ENCODE data around the gene NAPB.
"Not testable (repeated sequence)": the region's sequence is repeated elsewhere in the genome, so short reads cannot be mapped to it uniquely, and the experiment has no call there.

NAPB gene

DNA sequence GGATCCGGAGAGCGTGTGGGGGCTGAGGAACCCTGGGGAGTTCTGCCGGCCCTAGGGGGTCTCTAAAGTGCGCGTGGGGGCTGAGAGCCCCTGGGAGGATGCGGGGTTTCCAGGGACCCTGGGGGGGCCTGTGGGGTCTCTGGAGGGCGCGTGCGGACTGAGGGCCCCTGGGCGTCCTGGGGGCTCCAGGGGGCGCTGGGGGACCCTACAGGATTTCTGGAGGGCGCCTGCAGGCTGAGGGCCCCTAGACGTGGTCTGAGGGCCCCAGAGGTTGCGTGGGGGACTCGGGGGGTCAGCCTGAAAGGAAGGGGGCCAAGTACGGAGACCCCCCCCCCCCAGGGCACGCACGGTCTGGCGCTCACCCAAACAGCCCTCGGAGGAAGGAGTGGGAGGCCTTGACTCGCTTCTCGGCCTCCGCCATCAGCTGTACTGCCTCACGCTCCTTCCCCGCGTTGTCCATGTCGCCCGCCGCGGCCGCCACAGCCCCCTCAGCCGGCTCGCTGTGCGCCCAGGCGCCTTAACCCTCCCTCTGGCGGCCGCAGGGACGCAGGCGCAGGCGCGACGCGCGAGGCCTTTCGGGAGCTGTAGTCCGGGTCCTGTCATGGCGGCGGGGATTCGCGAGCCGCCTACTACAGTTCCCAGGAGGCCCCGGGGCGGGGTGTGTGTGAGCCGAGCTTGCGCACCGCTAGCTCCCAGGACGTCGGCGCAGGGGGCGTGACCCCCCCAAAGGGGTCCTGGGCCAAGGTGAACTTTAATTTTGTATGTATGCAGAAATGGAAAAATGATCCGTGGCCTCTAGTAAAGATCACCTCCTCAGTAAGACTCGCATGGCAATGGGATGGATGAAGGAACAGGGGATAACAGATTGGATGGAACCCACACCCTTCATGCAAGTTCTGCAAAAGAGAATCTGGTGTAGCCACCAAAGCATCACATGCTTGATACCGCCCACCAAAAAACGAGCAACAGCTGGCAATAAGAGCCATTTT lies at the start of gene NAPB:
NAPB (minus strand) TSS at position 546 of the 989 bp plus-strand sequence; CDS start at position 460, 86 bp downstream.
- DNase-seq, result peak; percentile 97

DNA sequence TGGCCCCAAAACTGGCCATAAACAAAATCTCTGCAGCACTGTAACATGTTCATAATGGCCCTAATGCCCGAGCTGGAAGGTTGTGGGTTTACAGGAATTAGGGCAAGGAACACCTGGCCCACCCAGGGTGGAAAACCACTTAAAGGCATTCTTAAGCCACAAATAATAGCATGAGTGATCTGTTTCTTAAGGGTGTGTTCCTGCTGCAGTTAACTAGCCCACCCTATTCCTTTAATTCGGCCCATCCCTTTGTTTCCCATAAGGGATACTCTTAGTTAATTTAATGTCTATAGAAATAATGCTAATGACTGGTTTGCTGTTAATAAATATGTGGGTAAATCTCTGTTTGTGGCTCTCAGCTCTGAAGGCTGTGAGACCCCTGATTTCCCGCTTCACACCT lies 45.7 kb upstream of the NAPB start:
- not testable (repeated sequence) for DNase-seq

DNA sequence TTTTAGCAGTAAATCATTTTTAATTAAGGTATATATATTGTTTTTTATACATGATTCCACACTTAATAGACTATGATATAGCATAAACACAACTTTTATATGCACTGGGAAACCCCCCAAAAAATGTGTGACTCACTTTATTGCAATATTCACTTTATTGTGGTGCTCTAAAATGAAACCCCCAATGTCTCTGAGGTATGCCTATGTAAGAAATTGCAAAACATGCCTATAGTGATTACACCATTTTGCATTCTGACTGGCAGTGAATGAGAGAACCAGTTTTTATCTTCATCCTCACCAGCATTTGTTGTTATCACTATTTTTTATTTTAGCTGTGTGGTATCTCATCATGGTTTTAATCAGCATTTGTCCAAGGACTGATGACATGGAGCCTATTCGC lies 39.9 kb upstream of the NAPB start:
- DNase-seq, result no peak

DNA sequence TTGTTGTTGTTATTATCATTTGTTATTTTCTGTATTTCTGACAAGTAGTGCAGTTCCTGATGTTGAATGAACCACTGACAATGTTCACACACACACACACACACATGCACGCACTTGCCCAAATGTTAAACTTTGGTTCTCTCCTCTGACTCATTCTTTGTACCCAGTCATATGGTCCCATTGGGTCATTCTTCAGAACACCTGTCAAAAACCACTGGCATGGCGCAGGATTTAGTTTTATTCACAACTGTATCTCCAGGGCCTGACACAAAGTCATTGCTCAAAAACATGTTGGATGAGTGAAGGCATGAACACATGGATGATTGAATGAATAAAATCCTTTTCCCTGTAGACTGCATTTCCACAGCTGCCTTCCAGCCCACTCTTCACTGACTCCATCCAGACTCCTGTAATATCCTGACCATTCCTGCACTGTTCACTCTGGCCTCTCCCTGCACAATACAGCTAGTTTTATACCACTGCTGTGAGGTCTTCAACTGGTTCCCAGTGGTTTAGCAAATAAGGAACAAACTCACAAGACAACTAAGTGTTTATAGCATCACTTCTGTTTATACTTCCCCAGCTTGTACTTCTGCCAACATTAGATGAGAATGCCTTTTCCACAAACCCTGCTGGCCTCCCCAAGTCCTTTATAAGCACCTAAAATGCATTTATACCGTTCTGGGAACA lies 38.3 kb upstream of the NAPB start:
- no peak for DNase-seq

DNA sequence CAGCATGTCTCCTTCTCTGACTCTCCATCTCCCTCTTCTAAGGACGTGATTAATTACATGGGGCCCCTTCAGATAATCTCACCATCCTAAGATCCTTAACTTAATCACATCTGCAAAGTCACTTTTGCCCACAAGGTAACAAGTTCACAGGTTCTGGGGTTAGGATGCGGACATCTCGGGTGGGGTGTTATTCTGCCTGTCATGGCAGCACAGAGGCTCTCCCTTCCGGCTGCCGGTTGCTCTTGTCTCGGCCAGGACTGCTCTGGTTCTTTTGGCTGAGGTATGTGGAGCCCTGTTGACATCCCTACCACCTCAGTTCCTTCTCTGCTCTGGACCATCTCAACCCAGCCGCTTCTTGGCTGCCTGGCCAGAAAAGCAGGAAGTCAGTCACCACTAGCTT lies 35.6 kb upstream of the NAPB start:
- DNase-seq, result no peak

DNA sequence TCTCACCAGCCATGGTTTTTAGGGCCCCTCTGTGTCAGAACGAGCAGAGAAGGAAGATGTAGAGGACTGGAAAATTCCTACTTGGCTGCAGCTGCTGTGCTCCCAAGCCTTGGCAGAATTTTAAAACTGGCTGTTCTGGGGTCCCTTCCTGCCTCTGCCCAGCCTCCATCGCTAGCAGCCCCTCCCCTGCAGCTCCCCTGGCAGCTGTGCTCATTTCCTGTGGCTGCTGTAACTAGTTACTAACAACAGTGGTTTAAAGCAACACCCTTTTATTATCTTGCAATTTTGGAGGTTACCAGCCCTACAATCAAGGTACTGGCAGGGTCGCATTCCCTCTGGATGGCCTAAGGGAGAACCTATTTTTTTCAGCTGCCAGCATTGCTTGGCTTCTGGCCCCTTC lies 35.1 kb upstream of the NAPB start:
- DNase-seq, result no peak

DNA sequence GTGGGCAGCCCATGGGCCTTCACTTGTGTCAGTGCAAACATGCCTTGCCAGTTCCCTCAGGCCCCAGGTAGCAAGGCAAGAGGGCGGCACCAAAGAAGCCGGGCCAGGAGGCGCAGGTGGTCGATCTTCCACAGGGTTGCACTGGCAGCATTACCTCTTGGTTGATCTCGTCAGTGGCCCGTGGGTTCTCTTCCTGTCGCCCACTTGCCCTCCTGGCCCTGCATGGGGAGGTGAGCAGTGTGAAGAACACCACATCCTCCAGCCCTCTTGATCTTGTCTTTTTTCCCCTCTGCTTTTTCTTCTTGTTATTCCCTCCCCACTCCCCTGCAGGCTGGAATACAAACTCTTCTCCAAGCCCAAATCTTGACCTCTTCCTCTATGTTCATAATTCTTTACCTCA lies 34.4 kb upstream of the NAPB start:
- no peak for DNase-seq

DNA sequence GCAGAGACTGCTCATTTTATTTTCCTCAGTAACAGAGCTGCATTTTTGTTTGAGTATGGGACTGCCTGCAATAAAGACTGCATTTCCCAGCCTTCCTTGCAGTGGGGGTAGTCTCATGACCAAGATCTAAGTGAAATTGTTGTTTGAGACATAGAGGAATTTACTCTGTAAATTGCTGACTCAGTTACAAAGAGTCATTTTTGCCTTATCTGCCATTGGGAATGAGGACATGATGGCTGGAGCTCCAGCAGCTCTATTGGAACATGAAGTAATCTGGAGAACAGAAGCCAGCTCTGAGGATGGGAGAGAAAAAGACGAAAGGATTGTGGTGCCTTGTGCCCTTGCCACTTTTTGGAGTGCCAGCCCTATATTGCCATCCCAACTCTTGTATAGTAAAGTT lies 33.5 kb upstream of the NAPB start:
- DNase-seq, result no peak

DNA sequence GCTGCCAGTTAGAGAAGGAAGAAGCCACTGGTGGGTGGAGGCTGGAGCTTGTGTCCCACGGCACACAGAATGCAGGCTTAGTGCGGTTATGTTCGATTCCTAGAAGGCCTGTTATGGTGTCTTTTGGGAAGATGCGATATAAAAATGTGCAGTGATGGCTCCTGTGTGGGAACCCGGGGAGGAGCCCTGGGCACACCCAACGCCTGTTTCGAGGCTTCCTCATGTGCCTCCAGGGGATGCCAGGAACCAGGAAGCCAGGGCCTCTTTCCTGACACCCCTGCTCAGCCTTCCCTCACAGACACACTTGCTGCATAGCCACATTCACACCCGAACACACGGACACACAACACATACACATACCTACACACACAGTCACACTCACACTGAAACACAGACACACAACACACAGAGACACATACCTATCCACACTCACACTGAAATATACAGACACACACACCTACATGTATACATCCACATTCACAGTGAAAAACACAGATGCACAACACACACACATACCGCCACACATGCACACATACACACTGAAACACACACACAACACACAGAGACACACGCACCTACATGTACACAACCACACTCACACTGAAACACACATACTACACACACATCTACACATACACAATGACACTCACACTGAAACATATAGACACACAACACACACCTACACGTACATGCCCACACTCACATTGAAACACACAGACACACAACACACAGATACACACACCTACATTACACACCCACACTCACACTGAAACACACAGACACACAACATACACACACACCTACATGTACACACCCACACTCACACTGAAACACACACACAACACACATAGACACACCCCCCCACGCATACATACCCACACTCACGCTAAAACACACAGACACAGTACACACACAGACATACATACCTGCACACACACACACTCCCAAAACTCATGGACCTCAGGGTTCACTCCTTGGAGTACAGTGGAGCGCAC lies 32.6 kb upstream of the NAPB start:
- DNase-seq, result no peak

DNA sequence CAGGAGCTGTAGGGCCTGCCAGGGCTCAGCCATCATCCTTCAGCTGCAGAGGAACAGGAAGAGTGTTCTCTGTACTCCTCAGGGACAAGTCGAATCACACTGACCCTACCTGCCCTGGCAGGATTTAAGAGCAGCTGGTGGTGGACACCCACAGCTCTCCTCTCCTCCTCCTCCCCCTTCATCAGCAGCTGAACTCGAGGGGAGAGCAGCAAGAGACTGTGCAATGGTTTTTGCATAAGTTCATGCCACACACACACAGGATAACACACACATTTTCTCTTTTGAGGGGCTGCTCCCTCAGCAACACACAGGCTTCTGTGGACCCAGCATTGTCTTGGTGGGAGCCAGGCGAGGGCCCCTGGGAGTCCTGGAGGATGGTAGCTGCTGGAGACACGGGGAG lies 31.5 kb upstream of the NAPB start, which contains the start of gene CST11:
CST11 (minus strand) TSS at position 101 of the 400 bp plus-strand sequence; CDS start at position 36, 65 bp downstream.
- DNase-seq, result no peak

DNA sequence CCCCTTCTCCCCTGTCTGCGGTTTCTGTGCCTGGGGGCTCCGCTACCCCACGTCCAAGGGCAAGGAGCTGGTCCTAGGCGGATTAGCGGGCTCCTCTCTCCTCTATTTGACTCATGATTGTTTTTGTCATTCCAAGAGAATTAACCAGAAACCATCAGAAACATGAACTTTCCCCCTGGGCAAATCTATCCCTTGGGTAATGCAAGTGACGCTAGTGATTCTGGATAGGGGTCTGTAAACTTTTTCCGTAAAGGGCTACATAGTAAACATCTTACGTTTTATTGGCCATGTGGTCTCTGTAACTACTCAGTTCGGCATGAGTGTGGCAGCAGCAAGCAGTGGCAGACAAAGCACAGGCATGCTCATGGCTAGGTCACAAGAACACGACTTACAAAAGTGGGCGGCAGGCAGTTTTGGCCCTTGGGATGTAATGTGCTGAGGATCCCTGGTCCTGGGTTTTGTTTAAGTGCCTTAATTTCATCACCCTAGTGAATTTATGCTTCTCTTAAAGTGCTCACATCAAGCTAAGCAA lies 30.7 kb upstream of the NAPB start:
- DNase-seq, result no peak

DNA sequence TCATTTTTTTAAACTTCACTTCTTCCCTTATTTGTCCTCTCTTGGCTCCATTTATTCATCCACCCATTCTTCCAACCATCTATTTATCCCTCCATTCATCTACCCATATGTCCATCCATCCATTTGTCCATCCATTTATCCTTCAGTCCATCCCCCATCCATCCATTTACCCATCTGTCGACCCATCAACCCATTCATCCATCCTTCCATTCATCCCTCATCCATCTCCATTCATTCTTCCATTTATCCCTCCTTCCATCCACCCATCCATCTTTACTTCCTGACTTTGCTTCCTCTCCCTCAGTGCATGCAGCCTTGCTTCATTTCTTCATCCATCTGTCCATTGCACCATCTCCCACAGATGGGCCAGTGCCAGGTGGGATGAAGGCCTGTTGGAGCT lies 29.6 kb upstream of the NAPB start:
- no peak for DNase-seq

DNA sequence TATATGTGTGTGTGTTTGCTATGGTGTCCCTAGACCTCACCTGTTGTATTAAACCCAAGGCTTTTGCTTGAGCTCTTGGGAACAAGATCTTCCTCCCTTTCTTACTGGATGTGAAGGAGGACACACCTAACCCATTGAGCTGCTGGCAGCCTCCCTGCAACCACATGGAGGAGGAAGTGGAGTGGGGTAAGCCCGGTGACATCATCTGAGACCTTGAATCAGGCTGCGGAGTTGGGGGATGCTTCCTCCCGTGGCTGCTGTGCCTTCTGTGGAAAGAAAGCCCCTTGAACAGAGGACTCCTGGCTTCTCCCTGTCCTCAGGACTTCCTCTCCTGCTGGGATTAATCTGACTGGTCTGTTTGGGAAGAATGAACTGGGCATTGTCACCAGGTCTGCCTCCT lies 28.1 kb upstream of the NAPB start:
- DNase-seq, result no peak

DNA sequence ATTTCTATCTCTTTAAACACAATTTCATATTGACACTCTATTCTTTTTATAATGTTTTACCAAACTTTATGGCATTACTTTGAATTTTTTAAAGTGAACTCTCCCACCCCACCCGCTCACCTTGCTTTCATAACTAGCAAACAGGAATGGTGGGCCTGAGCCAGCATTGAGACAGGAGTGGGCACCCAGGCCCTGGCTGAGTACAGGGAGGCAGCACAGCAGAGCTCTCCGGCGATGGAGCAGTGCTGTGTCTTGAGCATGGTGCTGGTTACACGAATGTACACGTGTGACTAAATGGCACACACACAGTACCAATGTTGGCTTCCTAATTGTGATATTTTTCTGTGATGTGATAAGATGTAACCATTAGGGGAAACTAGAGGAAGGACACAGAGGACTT lies 26.9 kb upstream of the NAPB start:
- no peak for DNase-seq

DNA sequence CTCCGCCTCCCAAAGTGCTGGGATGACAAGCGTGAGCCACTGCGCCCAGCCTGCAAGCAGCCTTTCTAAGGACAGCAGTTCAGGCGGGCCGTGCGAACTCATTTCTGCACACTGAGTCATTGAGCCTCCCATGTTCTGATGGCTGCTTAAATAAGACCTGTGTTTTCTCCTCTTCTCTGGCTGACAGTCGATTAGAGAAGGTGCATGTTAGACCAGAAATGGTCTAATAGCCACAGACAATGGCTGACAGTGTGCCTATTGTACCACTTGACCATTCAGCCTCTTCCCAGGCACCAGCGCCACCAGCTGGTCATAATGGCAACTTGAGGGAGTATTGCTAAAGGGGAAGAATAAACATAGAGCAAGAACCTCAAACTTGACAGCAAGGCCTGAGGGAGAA lies 25.2 kb upstream of the NAPB start:
- peak; percentile 87 for DNase-seq

DNA sequence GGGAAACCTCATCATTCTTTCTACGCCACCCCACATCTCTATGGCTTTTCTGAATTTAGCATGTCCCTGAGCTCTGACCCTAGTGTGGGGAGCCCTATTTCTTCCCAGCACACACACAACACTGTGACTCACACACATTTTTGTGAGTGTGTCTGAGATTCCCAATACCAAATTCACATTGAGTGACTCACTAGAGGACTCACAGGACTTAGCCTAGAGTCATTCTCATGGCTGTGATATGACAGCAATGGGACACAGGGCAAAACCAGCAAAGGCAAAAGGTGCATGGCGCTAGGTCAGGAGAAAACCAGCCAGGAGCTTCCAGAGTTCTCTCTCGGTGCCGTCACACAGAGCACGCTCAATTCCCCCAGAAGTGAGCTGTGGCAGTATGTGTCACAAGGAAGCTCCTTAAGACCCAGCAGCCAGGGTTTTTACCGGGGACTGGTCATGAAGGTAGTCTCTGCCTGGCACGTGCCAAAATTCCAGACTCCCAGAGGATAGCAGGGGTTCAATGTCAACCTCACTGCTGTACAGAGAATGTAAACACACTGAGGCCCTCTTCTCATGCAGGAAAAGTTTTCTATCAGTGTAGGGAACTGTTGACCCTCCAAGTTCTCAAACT lies 24.4 kb upstream of the NAPB start:
- peak; percentile 84 for DNase-seq

DNA sequence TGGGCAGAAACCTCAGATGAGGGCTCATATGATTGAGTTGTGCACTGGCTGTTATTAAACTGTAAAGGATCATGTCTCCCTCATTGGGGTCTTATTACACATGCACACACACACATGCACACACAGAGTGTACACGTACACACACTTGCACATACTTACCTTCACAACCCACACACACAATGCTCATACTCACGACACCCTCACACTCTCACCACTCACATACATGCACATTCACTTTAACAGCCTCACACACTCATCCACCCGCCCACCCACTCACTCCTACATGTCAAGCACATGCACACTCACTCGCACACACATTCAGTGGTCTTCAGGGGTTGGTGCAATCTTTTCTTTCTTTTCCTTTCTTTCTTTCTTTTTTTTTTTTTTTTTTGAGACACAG lies 23.6 kb upstream of the NAPB start:
- DNase-seq, result no peak

DNA sequence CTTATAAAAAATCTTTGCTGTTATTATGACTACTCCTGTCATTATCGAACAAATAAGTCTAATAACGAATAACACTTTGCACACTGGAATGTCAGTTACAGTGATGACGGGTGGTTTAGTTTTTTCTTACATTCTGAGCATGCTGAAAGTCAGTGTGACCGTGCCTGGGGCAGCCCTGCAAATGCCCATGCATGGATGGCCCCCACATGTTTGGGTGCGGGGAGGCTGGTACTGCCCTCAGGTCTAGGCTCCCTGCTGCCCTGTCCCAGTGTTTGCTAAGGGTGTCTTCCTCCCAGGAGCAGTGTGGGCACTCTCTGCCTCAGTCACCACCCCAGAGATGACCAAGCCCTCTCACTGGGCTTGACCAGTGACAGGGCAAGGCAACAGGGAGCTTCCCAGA lies 21.1 kb upstream of the NAPB start:
- no peak for DNase-seq

DNA sequence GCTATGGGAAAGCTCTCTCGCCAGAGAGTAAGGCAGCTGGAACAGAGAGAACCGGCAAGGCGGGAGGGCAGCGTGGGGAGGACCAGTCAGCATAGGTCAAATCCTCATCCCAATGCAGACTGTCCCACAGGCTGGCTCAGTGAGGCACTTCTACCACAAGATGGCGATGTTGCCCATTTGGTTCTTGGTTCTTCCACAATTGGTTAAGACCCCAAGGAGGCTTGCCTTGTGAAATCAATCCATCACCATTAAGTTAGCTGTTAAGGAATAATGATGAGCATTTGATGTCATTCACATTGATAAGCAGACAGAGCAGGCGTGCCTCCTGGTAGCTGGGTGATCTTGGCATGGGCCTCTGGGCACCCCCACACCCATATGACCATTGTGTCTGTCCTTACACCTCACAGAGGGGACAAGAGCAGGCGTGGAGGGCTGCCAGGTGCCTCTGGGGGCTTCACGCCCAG lies 20.6 kb upstream of the NAPB start:
- DNase-seq, result peak; percentile 91

DNA sequence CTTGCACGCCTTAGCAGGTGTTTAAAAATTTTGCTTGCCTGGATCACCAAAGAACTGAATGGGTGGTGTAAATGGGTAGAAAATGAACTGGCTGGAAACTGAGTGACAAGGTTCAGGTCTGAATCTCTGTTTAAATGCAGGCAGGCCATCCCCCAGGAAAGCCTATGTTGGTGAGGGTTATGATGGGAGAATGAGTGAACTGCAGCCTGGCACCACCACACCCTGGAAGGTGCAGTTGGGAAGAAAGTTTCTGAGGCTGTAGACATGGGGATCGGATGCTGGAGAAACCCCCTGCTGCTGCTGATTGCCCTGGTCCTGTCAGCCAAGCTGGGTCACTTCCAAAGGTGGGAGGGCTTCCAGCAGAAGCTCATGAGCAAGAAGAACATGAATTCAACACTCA lies 18.7 kb upstream of the NAPB start:
- no peak for DNase-seq

DNA sequence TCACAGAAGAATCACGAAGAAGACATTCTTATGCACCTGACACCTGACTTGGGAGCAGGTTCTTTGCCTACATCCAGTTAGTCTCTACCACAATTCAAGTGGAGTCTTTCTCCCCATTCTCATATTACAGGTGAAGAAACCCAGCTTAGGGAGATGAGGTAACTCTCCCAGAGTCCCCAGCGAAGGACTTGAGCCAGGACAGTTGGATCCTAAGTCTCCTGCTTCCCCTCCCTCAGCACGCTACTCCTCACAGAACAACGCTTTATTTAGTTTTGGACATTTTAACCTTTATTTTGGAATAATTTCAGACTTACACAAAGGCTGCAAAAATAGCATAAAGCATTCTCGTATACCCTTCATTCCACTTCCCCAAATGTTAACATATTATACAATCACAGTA lies 17.4 kb upstream of the NAPB start:
- DNase-seq, result no peak
